HS-27A (cell line): ENCODE measurements around the gene PREX1.
"Not testable (repeated sequence)": the region's sequence is repeated elsewhere in the genome, so short reads cannot be mapped to it uniquely, and the experiment has no call there.

Source experiments
- DNase-seq: peaks from one replicate; pipeline ENCODE4 v3.0.0-alpha.2; 2012; ENCODE audit warnings: low read depth, missing footprints

Gene PREX1

GRCh38 chr20:48791014-48791413, 36.8 kb downstream of the PREX1 start:
- DNase-seq = no peak

GRCh38 chr20:48790473-48791003, 37.3 kb downstream of the PREX1 start:
- no peak for DNase-seq

- no peak for DNase-seq
Observed at GRCh38 chr20:48789781-48790472, 37.9 kb downstream of the PREX1 start.

GRCh38 chr20:48789185-48789668, 38.6 kb downstream of the PREX1 start:
- no peak for DNase-seq

GRCh38 chr20:48788486-48789072, 39.2 kb downstream of the PREX1 start:
- DNase-seq = no peak

GRCh38 chr20:48787861-48788375, 39.9 kb downstream of the PREX1 start:
- no peak for DNase-seq

- no peak for DNase-seq
Observed at GRCh38 chr20:48786951-48787705, 40.7 kb downstream of the PREX1 start.

GRCh38 chr20:48785801-48786200, 42.0 kb downstream of the PREX1 start:
- DNase-seq = no peak

GRCh38 chr20:48785256-48785655, 42.5 kb downstream of the PREX1 start:
- DNase-seq = no peak

- no peak for DNase-seq
Observed at GRCh38 chr20:48784273-48784641, 43.5 kb downstream of the PREX1 start.

GRCh38 chr20:48783533-48784272, 44.1 kb downstream of the PREX1 start:
- no peak for DNase-seq

GRCh38 chr20:48782901-48783308, 44.9 kb downstream of the PREX1 start:
- DNase-seq = no peak

GRCh38 chr20:48782053-48782452, 45.7 kb downstream of the PREX1 start:
- DNase-seq = no peak

GRCh38 chr20:48781634-48782033, 46.2 kb downstream of the PREX1 start:
- no peak for DNase-seq

GRCh38 chr20:48779435-48779834, 48.4 kb downstream of the PREX1 start:
- no peak for DNase-seq

GRCh38 chr20:48777821-48778220, 50.0 kb downstream of the PREX1 start:
- DNase-seq = no peak

- DNase-seq = no peak
Observed at GRCh38 chr20:48777005-48777404, 50.8 kb downstream of the PREX1 start.

GRCh38 chr20:48776306-48776705, 51.5 kb downstream of the PREX1 start:
- no peak for DNase-seq

- DNase-seq = not testable (repeated sequence)
Observed at GRCh38 chr20:48775545-48775944, 52.3 kb downstream of the PREX1 start.

- no peak for DNase-seq
Observed at GRCh38 chr20:48774696-48775095, 53.1 kb downstream of the PREX1 start.

- no peak for DNase-seq
Observed at GRCh38 chr20:48773837-48774418, 53.9 kb downstream of the PREX1 start.
